Cardiac muscle cell (in vitro differentiated cells and primary cell): ENCODE data around the gene INTS7. TPM values are rescaled to one million over a fixed set of nuclear protein-coding genes. Genes with fewer than 3 reads are reported as not detected.
"Not testable (repeated sequence)": the region's sequence is repeated elsewhere in the genome, so short reads cannot be mapped to it uniquely, and the experiment has no call there.

Experiments
- DNase-seq, 2 donors: peaks; one replicate each; pipeline versions ENCODE4 v3.0.0 to v3.0.0-alpha.2; 2010 to 2017; ENCODE audit warnings: low read depth in 1 of 2, low spot score in 1 of 2
- H3K27ac ChIP-seq: fragments of 200-600 bp; sonication (generic); 2 replicates; pipeline ENCODE4 v1.5.1; 2016
- H3K27me3 ChIP-seq: fragments of 200-600 bp; sonication (generic); 2 replicates; pipeline ENCODE4 v1.6.0; 2016; ENCODE audit warnings: control low read depth
- H3K36me3 ChIP-seq: fragments of 200-600 bp; sonication (generic); 2 replicates; pipeline ENCODE4 v1.5.1; 2016; ENCODE audit warnings: control low read depth
- H3K4me1 ChIP-seq: fragments of 200-600 bp; sonication (generic); 2 replicates; pipeline ENCODE4 v1.8.1; 2017; ENCODE audit warnings: low read depth, mild to moderate bottlenecking, mixed run types
- H3K4me3 ChIP-seq: fragments of 200-600 bp; sonication (generic); 2 replicates; pipeline ENCODE4 v1.5.1; 2016; ENCODE audit warnings: mild to moderate bottlenecking
- H3K9me3 ChIP-seq: fragments of 200-600 bp; sonication (generic); 2 replicates; pipeline ENCODE4 v1.5.1; 2017; ENCODE audit warnings: low read depth, mild to moderate bottlenecking, control low read depth
- polyA plus RNA-seq: library from polyadenylated mRNA; unstranded; fragments of >200 nt; fragmentation: Nextera tagmentation; extraction: Ambion mirVana; gene quantifications from 2 replicates; pipeline ENCODE4 v1.2.1, GENCODE V29; 2016
- total RNA-seq: library from RNA; depleted of rRNA; stranded (reverse); fragments of >200 nt; gene quantifications from 2 replicates; pipeline ENCODE4 v1.2.3, GENCODE V29; 2016
- TF ChIP-seq, protein P1 (sequence below): IDR thresholded peaks from 2 replicates; pipeline ENCODE4 v1.5.1; 2012; ENCODE audit warnings: low read depth, mild to moderate bottlenecking, low read length

Gene INTS7
- total and polyA plus RNA-seq, 2 experiments from 2014 or later = 5.6 to 11.3 TPM

DNA sequence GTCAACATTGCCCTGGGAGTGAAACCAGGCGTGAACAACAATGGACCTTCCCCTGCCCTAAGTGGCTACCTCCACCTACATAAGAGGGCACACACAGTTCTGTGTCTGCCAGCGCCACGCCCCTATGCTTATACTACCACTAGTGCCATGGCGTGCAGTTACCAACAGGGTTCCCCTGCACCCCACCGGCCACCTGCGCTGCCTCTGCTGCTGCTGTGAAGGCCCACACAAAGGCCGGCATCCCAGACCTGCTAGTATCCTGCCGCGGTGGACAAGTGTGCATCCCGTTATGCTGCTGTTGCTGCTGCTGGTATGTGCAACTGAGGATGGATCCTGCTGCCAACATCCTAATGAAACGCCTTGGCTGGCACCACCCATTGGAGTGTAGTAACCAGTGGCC, 75.7 kb downstream of the INTS7 start:
- H3K27me3 ChIP-seq = no peaks in the 10 kb centered on the region
- H3K9me3 ChIP-seq = no peaks in the 10 kb centered on the region
- TF ChIP-seq, protein P1, sequence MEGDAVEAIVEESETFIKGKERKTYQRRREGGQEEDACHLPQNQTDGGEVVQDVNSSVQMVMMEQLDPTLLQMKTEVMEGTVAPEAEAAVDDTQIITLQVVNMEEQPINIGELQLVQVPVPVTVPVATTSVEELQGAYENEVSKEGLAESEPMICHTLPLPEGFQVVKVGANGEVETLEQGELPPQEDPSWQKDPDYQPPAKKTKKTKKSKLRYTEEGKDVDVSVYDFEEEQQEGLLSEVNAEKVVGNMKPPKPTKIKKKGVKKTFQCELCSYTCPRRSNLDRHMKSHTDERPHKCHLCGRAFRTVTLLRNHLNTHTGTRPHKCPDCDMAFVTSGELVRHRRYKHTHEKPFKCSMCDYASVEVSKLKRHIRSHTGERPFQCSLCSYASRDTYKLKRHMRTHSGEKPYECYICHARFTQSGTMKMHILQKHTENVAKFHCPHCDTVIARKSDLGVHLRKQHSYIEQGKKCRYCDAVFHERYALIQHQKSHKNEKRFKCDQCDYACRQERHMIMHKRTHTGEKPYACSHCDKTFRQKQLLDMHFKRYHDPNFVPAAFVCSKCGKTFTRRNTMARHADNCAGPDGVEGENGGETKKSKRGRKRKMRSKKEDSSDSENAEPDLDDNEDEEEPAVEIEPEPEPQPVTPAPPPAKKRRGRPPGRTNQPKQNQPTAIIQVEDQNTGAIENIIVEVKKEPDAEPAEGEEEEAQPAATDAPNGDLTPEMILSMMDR = no peak
- no peaks in the 10 kb centered on the region for H3K4me1 ChIP-seq
- no peak overlapping the region for H3K4me3 ChIP-seq
- H3K36me3 ChIP-seq = no peaks in the 10 kb centered on the region
- DNase-seq = no peak
- no peak overlapping the region for H3K27ac ChIP-seq

- TF ChIP-seq, protein P1 = no peak
- no peak for DNase-seq
- no peaks in the 10 kb centered on the region for H3K4me1 ChIP-seq
- no peaks in the 10 kb centered on the region for H3K9me3 ChIP-seq
- H3K27ac ChIP-seq = no peak overlapping the region
- no peaks in the 10 kb centered on the region for H3K36me3 ChIP-seq
- no peak overlapping the region for H3K4me3 ChIP-seq
- H3K27me3 ChIP-seq = no peaks in the 10 kb centered on the region
Observed at GRCh38 chr1:211959221-211959620, 76.1 kb downstream of the INTS7 start.

GRCh38 chr1:211954028-211954427, 81.3 kb downstream of the INTS7 start:
- not testable (repeated sequence) for H3K4me3 ChIP-seq, H3K27ac ChIP-seq, DNase-seq, H3K36me3 ChIP-seq, H3K4me1 ChIP-seq, H3K27me3 ChIP-seq, H3K9me3 ChIP-seq

- not testable (repeated sequence) for H3K9me3 ChIP-seq, H3K4me3 ChIP-seq, H3K27ac ChIP-seq, H3K36me3 ChIP-seq, H3K4me1 ChIP-seq, H3K27me3 ChIP-seq, DNase-seq
Observed at GRCh38 chr1:211953543-211953942, 81.8 kb downstream of the INTS7 start.

DNA sequence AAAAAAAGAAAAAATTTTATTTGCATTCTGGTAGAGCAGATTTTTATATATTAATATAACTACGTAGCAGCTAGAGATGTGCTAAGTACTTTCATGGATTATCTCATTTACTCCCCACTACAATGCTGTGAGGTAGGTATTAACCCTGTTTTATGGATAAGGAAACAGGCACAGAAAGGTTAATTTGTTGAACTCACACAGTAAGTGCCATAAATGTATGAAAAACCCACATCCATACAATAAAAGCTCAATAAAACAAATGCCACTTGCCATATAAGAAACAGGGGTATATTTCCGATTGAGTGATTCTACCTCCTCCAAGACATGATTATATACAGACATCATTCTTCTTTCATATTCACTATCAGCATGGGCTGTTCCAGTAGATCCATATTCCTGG, 83.1 kb downstream of the INTS7 start:
- Histone ChIP-seq H3K9me3 (no peaks in the 10 kb centered on the region), H3K27ac (no peak overlapping the region), H3K27me3 (no peaks in the 10 kb centered on the region), H3K4me3 (no peak overlapping the region), H3K36me3 (peaks cover 4% of the 10 kb centered on the region), H3K4me1 (no peaks in the 10 kb centered on the region)
- TF ChIP-seq, protein P1 = no peak
- DNase-seq = no peak

DNA sequence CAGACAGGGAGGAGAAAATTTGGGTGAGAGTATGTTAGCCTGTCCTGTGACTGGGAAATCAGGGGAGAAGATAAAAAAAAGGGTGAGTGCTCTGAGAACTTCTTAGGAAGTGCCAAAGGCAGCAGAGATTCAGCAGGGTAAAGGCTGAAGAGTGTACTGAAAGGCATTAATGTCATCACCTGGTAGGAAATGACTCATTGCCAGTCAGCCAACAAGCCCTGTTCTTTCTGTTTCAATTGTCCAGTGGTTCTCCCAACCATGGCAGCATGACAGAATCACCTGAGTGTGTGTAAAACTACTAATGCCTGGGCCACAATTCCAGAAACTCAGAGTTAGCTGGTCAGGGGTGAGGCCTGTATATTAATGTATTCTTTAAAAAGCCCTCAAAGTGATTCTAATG, 83.5 kb downstream of the INTS7 start:
- peak in 1 of 2 donors; percentile 44 for DNase-seq
- Histone ChIP-seq H3K27me3 (no peaks in the 10 kb centered on the region), H3K4me1 (no peaks in the 10 kb centered on the region), H3K4me3 (no peak overlapping the region), H3K27ac (no peak overlapping the region), H3K9me3 (no peaks in the 10 kb centered on the region), H3K36me3 (peaks cover 4% of the 10 kb centered on the region)
- TF ChIP-seq, protein P1 = no peak

DNA sequence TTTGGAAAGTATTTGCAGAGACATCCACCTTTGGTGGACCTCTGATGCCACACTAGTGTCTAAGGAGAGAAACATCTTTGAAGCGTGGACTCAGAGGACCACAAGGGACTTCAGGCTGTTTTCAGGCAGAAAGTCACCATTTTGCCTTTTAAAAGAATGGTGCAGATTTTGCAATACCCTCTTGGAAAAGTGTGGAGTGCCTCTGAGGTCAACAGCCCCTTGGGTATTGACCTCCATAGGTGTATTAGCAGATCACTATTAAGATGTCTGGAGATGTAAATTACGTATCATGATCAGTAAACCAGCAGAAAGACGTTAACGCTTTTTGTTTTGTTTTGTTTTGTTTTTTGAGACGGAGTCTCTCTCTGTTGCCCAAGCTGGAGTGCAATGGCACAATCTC, 87.0 kb downstream of the INTS7 start:
- TF ChIP-seq, protein P1 = no peak
- H3K27ac ChIP-seq = no peak overlapping the region
- DNase-seq = no peak

More for the DNA sequence above, 87.0 kb downstream of the INTS7 start:
- H3K27me3 ChIP-seq = no peaks in the 10 kb centered on the region
- H3K4me3 ChIP-seq = no peak overlapping the region
- H3K9me3 ChIP-seq = no peaks in the 10 kb centered on the region
- H3K4me1 ChIP-seq = no peaks in the 10 kb centered on the region
- H3K36me3 ChIP-seq = peaks cover 4% of the 10 kb centered on the region
